Measurements from ENCODE around the gene VGLL4.

VGLL4 gene

GRCh38 chr3:11661827-11662226 is 18.1 kb upstream of the VGLL4 start:
- no peak for DNase-seq
- Mint-ChIP-seq H3K9me3 (peaks cover 6% of the 10 kb centered on the region), H3K27me3 (no peaks in the 10 kb centered on the region), H3K27ac (no peak overlapping the region), H3K36me3 (ENCODE audit: low read depth) (peaks cover 2% of the 10 kb centered on the region), H3K4me1 (no peaks in the 10 kb centered on the region), H3K4me3 (no peak overlapping the region)
- ATAC-seq = no peak

GRCh38 chr3:11661052-11661656 is 17.4 kb upstream of the VGLL4 start:
- DNase-seq (no peak), ATAC-seq (no peak)
- H3K27me3 Mint-ChIP-seq = no peaks in the 10 kb centered on the region
- H3K27ac Mint-ChIP-seq = no peak overlapping the region
- no peak overlapping the region for H3K4me3 Mint-ChIP-seq
- peaks cover 2% of the 10 kb centered on the region for H3K36me3 Mint-ChIP-seq (ENCODE audit: low read depth)
- H3K4me1 Mint-ChIP-seq = no peaks in the 10 kb centered on the region
- peaks cover 6% of the 10 kb centered on the region for H3K9me3 Mint-ChIP-seq

GRCh38 chr3:11660242-11660641 is 16.5 kb upstream of the VGLL4 start:
- Mint-ChIP-seq H3K4me1 (peaks cover 7% of the 10 kb centered on the region), H3K4me3 (no peak overlapping the region), H3K9me3 (peaks cover 6% of the 10 kb centered on the region), H3K36me3 (ENCODE audit: low read depth) (peaks cover 2% of the 10 kb centered on the region), H3K27me3 (no peaks in the 10 kb centered on the region), H3K27ac (no peak overlapping the region)
- DNase-seq (no peak), ATAC-seq (no peak)

- Mint-ChIP-seq H3K4me1 (peaks cover 11% of the 10 kb centered on the region), H3K36me3 (ENCODE audit: low read depth) (peaks cover 2% of the 10 kb centered on the region), H3K27ac (no peak overlapping the region), H3K4me3 (no peak overlapping the region), H3K27me3 (no peaks in the 10 kb centered on the region), H3K9me3 (peaks cover 6% of the 10 kb centered on the region)
- DNase-seq (no peak), ATAC-seq (no peak)
Measured at GRCh38 chr3:11658180-11658579, 14.5 kb upstream of the VGLL4 start.

- H3K27ac Mint-ChIP-seq = peak overlapping the region; percentile 41
- H3K36me3 Mint-ChIP-seq (ENCODE audit: low read depth) = no peaks in the 10 kb centered on the region
- DNase-seq = no peak
- no peaks in the 10 kb centered on the region for H3K27me3 Mint-ChIP-seq
- H3K9me3 Mint-ChIP-seq = no peaks in the 10 kb centered on the region
- peaks cover 16% of the 10 kb centered on the region for H3K4me1 Mint-ChIP-seq
- peak; percentile 57 for ATAC-seq
- no peak overlapping the region for H3K4me3 Mint-ChIP-seq
Measured at GRCh38 chr3:11655196-11655928, 11.6 kb upstream of the VGLL4 start.

- no peak overlapping the region for H3K4me3 Mint-ChIP-seq
- H3K9me3 Mint-ChIP-seq = no peaks in the 10 kb centered on the region
- H3K4me1 Mint-ChIP-seq = peaks cover 23% of the 10 kb centered on the region
- H3K36me3 Mint-ChIP-seq (ENCODE audit: low read depth) = no peaks in the 10 kb centered on the region
- no peaks in the 10 kb centered on the region for H3K27me3 Mint-ChIP-seq
- no peak overlapping the region for H3K27ac Mint-ChIP-seq
- no peak for ATAC-seq
- DNase-seq = no peak
Measured at GRCh38 chr3:11654166-11654565, 10.5 kb upstream of the VGLL4 start.

- ATAC-seq = no peak
- Mint-ChIP-seq H3K4me3 (no peak overlapping the region), H3K27ac (no peak overlapping the region), H3K9me3 (no peaks in the 10 kb centered on the region), H3K4me1 (peaks cover 23% of the 10 kb centered on the region), H3K27me3 (no peaks in the 10 kb centered on the region), H3K36me3 (ENCODE audit: low read depth) (no peaks in the 10 kb centered on the region)
- no peak for DNase-seq
Measured at GRCh38 chr3:11653298-11654055, 9.8 kb upstream of the VGLL4 start.

GRCh38 chr3:11651900-11652299 is 8.2 kb upstream of the VGLL4 start:
- ATAC-seq (no peak), DNase-seq (no peak)
- H3K27me3 Mint-ChIP-seq = no peaks in the 10 kb centered on the region
- no peak overlapping the region for H3K27ac Mint-ChIP-seq
- H3K4me3 Mint-ChIP-seq = no peak overlapping the region
- no peaks in the 10 kb centered on the region for H3K9me3 Mint-ChIP-seq
- no peaks in the 10 kb centered on the region for H3K36me3 Mint-ChIP-seq (ENCODE audit: low read depth)
- peaks cover 23% of the 10 kb centered on the region for H3K4me1 Mint-ChIP-seq

GRCh38 chr3:11651477-11651876 is 7.8 kb upstream of the VGLL4 start:
- Mint-ChIP-seq H3K4me3 (no peak overlapping the region), H3K27me3 (no peaks in the 10 kb centered on the region), H3K36me3 (ENCODE audit: low read depth) (no peaks in the 10 kb centered on the region), H3K4me1 (peaks cover 23% of the 10 kb centered on the region), H3K9me3 (no peaks in the 10 kb centered on the region), H3K27ac (no peak overlapping the region)
- no peak for DNase-seq
- ATAC-seq = no peak

GRCh38 chr3:11650391-11650790 is 6.7 kb upstream of the VGLL4 start:
- DNase-seq = no peak
- no peak overlapping the region for H3K4me3 Mint-ChIP-seq
- peak; percentile 73 for ATAC-seq
- H3K4me1 Mint-ChIP-seq = peaks cover 17% of the 10 kb centered on the region
- no peaks in the 10 kb centered on the region for H3K36me3 Mint-ChIP-seq (ENCODE audit: low read depth)
- H3K27me3 Mint-ChIP-seq = no peaks in the 10 kb centered on the region
- H3K27ac Mint-ChIP-seq = no peak overlapping the region
- no peaks in the 10 kb centered on the region for H3K9me3 Mint-ChIP-seq

GRCh38 chr3:11648735-11649134 is 5.0 kb upstream of the VGLL4 start:
- DNase-seq = no peak
- no peaks in the 10 kb centered on the region for H3K36me3 Mint-ChIP-seq (ENCODE audit: low read depth)
- no peak overlapping the region for H3K4me3 Mint-ChIP-seq
- no peak for ATAC-seq
- H3K27ac Mint-ChIP-seq = no peak overlapping the region
- H3K27me3 Mint-ChIP-seq = no peaks in the 10 kb centered on the region
- H3K9me3 Mint-ChIP-seq = no peaks in the 10 kb centered on the region
- H3K4me1 Mint-ChIP-seq = peaks cover 14% of the 10 kb centered on the region

GRCh38 chr3:11643201-11643603 is 513 bp downstream of the VGLL4 start:
- H3K4me1 Mint-ChIP-seq = peaks cover 39% of the 10 kb centered on the region
- DNase-seq = peak; percentile 38
- H3K4me3 Mint-ChIP-seq = peak overlapping the region; percentile 95

GRCh38 chr3:11642431-11643191 is 1.1 kb downstream of the VGLL4 start:
- peak overlapping the region; percentile 95 for H3K4me3 Mint-ChIP-seq
- peaks cover 19% of the 10 kb centered on the region for H3K36me3 Mint-ChIP-seq (ENCODE audit: low read depth)
- H3K27ac Mint-ChIP-seq = peak overlapping the region; percentile 96
- no peaks in the 10 kb centered on the region for H3K27me3 Mint-ChIP-seq
- no peaks in the 10 kb centered on the region for H3K9me3 Mint-ChIP-seq
- peak; percentile 75 for ATAC-seq
- peaks cover 45% of the 10 kb centered on the region for H3K4me1 Mint-ChIP-seq
- peak; percentile 71 for DNase-seq

More at GRCh38 chr3:11643201-11643603, 513 bp downstream of the VGLL4 start:
- ATAC-seq = peak; percentile 21
- peak overlapping the region; percentile 96 for H3K27ac Mint-ChIP-seq
- no peaks in the 10 kb centered on the region for H3K27me3 Mint-ChIP-seq
- H3K36me3 Mint-ChIP-seq (ENCODE audit: low read depth) = peaks cover 18% of the 10 kb centered on the region
- no peaks in the 10 kb centered on the region for H3K9me3 Mint-ChIP-seq

GRCh38 chr3:11641683-11642430 is 1.9 kb downstream of the VGLL4 start:
- H3K36me3 Mint-ChIP-seq (ENCODE audit: low read depth) = peaks cover 19% of the 10 kb centered on the region
- H3K9me3 Mint-ChIP-seq = no peaks in the 10 kb centered on the region
- ATAC-seq (no peak), DNase-seq (no peak)
- peaks cover 53% of the 10 kb centered on the region for H3K4me1 Mint-ChIP-seq
- no peaks in the 10 kb centered on the region for H3K27me3 Mint-ChIP-seq
- H3K27ac Mint-ChIP-seq = peak overlapping the region; percentile 96
- H3K4me3 Mint-ChIP-seq = peak overlapping the region; percentile 95

Measured in activated naive CD8-positive, alpha-beta T cell treated with anti-CD3 and anti-CD28 coated beads, Interleukin-2, amount 50 U/mL, for 24 hours (primary cell).